ENCODE data around the gene PGPEP1. TPM values are rescaled to one million over a fixed set of nuclear protein-coding genes. Genes with fewer than 3 reads are reported as not detected.

PGPEP1 gene
- total and polyA plus RNA-seq, 4 donors = 13.0 to 41.6 (median 15.0) TPM

- H3K4me3 ChIP-seq = no peak overlapping the region
- peaks cover 0 to 6% (median 0%) of the 10 kb centered on the region in 4 donors for H3K9me3 ChIP-seq (ENCODE audit: control insufficient read depth in 4 of 4, insufficient read depth in 3 of 4, low read length in 3 of 4)
- no peak overlapping the region for H3K9ac ChIP-seq (ENCODE audit: insufficient read depth in 1 of 2, low read length in 2 of 2)
- DNase-seq = no peak
- H3K36me3 ChIP-seq (ENCODE audit: control insufficient read depth in 4 of 4, insufficient read depth in 4 of 4, low read length in 4 of 4) = peaks cover 0 to 13% (median 0%) of the 10 kb centered on the region in 4 donors
- no peak for ATAC-seq (ENCODE audit: insufficient read depth, low FRiP score)
- WGBS, 2 donors = 87% methylated on average over 13 of the region's 13 CpGs
- H3K27ac ChIP-seq (ENCODE audit: low read depth in 1 of 2, low read length in 1 of 2) = peak overlapping the region in 1 of 2 donors; percentile 61
- peaks cover 0 to 8% (median 4%) of the 10 kb centered on the region in 5 donors for H3K4me1 ChIP-seq (ENCODE audit: control insufficient read depth in 5 of 5, insufficient read depth in 5 of 5, low read length in 5 of 5)
- no peak for TF ChIP-seq CTCF (IDR thresholded peaks at IDR 0.05; ENCODE audit: control extremely low read depth, extremely low read depth)
- H3K27me3 ChIP-seq (ENCODE audit: control insufficient read depth in 3 of 3, insufficient read depth in 3 of 3, low read length in 2 of 3) = peaks cover 0 to 11% (median 3%) of the 10 kb centered on the region in 3 donors
Observed at GRCh38 chr19:18388960-18389725, 48.7 kb downstream of the PGPEP1 start.

- no peak for ATAC-seq (ENCODE audit: insufficient read depth, low FRiP score)
- no peak for DNase-seq
- H3K36me3 ChIP-seq (ENCODE audit: control insufficient read depth in 4 of 4, insufficient read depth in 4 of 4, low read length in 4 of 4) = peaks cover 0 to 13% (median 0%) of the 10 kb centered on the region in 4 donors
- no peak for TF ChIP-seq CTCF (IDR thresholded peaks at IDR 0.05; ENCODE audit: control extremely low read depth, extremely low read depth)
- H3K27ac ChIP-seq (ENCODE audit: low read depth in 1 of 2, low read length in 1 of 2) = no peak overlapping the region
- peaks cover 0 to 8% (median 4%) of the 10 kb centered on the region in 5 donors for H3K4me1 ChIP-seq (ENCODE audit: control insufficient read depth in 5 of 5, insufficient read depth in 5 of 5, low read length in 5 of 5)
- H3K9me3 ChIP-seq (ENCODE audit: control insufficient read depth in 4 of 4, insufficient read depth in 3 of 4, low read length in 3 of 4) = peaks cover 0 to 6% (median 0%) of the 10 kb centered on the region in 4 donors
- H3K4me3 ChIP-seq = no peak overlapping the region
- no peak overlapping the region for H3K9ac ChIP-seq (ENCODE audit: insufficient read depth in 1 of 2, low read length in 2 of 2)
- H3K27me3 ChIP-seq (ENCODE audit: control insufficient read depth in 3 of 3, insufficient read depth in 3 of 3, low read length in 2 of 3) = peaks cover 0 to 11% (median 3%) of the 10 kb centered on the region in 3 donors
Observed at GRCh38 chr19:18389726-18390064, 49.3 kb downstream of the PGPEP1 start.

GRCh38 chr19:18390065-18390907, 49.9 kb downstream of the PGPEP1 start:
- ATAC-seq (ENCODE audit: insufficient read depth, low FRiP score) (no peak), DNase-seq (no peak)
- 93 to 95% methylated on average over 6 of the region's 6 CpGs for WGBS, 2 donors
- no peak overlapping the region for H3K4me3 ChIP-seq
- H3K4me1 ChIP-seq (ENCODE audit: control insufficient read depth in 5 of 5, insufficient read depth in 5 of 5, low read length in 5 of 5) = peaks cover 0 to 8% (median 4%) of the 10 kb centered on the region in 5 donors
- H3K9ac ChIP-seq (ENCODE audit: insufficient read depth in 1 of 2, low read length in 2 of 2) = no peak overlapping the region
- H3K27ac ChIP-seq (ENCODE audit: low read depth in 1 of 2, low read length in 1 of 2) = no peak overlapping the region
- peaks cover 0 to 13% (median 0%) of the 10 kb centered on the region in 4 donors for H3K36me3 ChIP-seq (ENCODE audit: control insufficient read depth in 4 of 4, insufficient read depth in 4 of 4, low read length in 4 of 4)
- H3K27me3 ChIP-seq (ENCODE audit: control insufficient read depth in 3 of 3, insufficient read depth in 3 of 3, low read length in 2 of 3) = peaks cover 0 to 11% (median 3%) of the 10 kb centered on the region in 3 donors
- H3K9me3 ChIP-seq (ENCODE audit: control insufficient read depth in 4 of 4, insufficient read depth in 3 of 4, low read length in 3 of 4) = peaks cover 0 to 6% (median 0%) of the 10 kb centered on the region in 4 donors
- TF ChIP-seq CTCF (IDR thresholded peaks at IDR 0.05; ENCODE audit: control extremely low read depth, extremely low read depth) = no peak

All from lung (tissue), 12 donors.